OCI-LY1 (cell line): ENCODE measurements around the gene TRABD2B.

Experiments
- EZH2 ChIP-seq: fragments of 200-600 bp; sonication (generic), shearing (Covaris generic); IDR thresholded peaks from 2 replicates; pipeline ENCODE4 v1.8.0; 2017; ENCODE audit warnings: borderline replicate concordance, mixed run types, mild to moderate bottlenecking, antibody characterized with exemption, low read length, moderate library complexity, mixed read lengths
- TF ChIP-seq, protein P1 (sequence below): fragments of 200-600 bp; sonication (generic), shearing (Covaris generic); IDR thresholded peaks from 2 replicates; pipeline ENCODE4 v1.5.1; 2017; ENCODE audit warnings: mild to moderate bottlenecking, antibody characterized with exemption, low read length, moderate library complexity, mixed read lengths

DNA sequence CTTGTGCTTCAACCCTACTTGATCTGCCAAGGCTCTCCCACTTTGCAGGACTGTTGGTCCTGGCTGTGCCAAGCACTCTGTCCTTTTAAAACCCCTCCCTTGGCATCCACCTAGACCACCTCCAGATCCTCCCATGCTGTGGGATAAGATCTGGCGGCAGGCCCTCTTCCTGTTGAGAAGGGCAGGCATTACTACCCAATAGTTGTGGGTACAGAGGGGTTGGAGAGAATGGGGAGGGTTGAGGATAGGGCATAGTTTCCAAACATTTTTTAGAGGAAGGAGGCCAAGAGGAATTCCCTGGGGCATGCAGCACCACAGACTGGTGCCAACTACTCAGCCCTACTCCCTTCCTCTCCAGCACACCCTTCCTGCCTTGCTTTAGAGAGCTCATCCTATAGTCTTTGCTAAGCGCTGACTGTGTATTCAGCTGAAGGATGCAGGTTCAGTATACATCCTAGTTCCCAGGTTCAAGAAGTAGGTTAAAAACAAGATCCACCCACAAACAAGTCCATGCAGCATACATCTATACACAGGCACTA lies 70.7 kb downstream of the TRABD2B start:
- TF ChIP-seq, protein P1, sequence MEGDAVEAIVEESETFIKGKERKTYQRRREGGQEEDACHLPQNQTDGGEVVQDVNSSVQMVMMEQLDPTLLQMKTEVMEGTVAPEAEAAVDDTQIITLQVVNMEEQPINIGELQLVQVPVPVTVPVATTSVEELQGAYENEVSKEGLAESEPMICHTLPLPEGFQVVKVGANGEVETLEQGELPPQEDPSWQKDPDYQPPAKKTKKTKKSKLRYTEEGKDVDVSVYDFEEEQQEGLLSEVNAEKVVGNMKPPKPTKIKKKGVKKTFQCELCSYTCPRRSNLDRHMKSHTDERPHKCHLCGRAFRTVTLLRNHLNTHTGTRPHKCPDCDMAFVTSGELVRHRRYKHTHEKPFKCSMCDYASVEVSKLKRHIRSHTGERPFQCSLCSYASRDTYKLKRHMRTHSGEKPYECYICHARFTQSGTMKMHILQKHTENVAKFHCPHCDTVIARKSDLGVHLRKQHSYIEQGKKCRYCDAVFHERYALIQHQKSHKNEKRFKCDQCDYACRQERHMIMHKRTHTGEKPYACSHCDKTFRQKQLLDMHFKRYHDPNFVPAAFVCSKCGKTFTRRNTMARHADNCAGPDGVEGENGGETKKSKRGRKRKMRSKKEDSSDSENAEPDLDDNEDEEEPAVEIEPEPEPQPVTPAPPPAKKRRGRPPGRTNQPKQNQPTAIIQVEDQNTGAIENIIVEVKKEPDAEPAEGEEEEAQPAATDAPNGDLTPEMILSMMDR: no peak
- no peak for TF ChIP-seq EZH2
